NCI-H526 (cell line): ENCODE results near the gene KLHL24.
A peak's percentile ranks its signal among the peaks of the same experiment; 100 is the strongest.
"Not testable (repeated sequence)": the region's sequence is repeated elsewhere in the genome, so short reads cannot be mapped to it uniquely, and the experiment has no call there.

Source experiments
- DNase-seq, 2 experiments: peaks; one replicate each; lab custom pipeline; 2025; lab: John Stamatoyannopoulos, UW

The KLHL24 gene

GRCh38 chr3:183634707-183635106 lies 716 bp upstream of the KLHL24 start:
- DNase-seq = no peak

GRCh38 chr3:183635107-183635430 lies 354 bp upstream of the KLHL24 start:
- DNase-seq = peak in 1 of 2 experiments; percentile 43

GRCh38 chr3:183636221-183637105 lies 1.0 kb downstream of the KLHL24 start:
- peak; percentile 92 to 98 for DNase-seq

- no peak for DNase-seq
These were observed 1.7 kb downstream of the KLHL24 start for GRCh38 chr3:183637106-183637486.

GRCh38 chr3:183637633-183638032 lies 2.2 kb downstream of the KLHL24 start:
- not testable (repeated sequence) for DNase-seq

GRCh38 chr3:183638101-183638852 lies 2.9 kb downstream of the KLHL24 start:
- no peak for DNase-seq

GRCh38 chr3:183640635-183641034 lies 5.2 kb downstream of the KLHL24 start:
- DNase-seq = not testable (repeated sequence)

GRCh38 chr3:183641882-183642281 lies 6.5 kb downstream of the KLHL24 start:
- DNase-seq = no peak

- no peak for DNase-seq
These were observed 8.8 kb downstream of the KLHL24 start for GRCh38 chr3:183644244-183644643.

- no peak for DNase-seq
These were observed 9.8 kb downstream of the KLHL24 start for GRCh38 chr3:183645254-183645653.

GRCh38 chr3:183650554-183650953 lies 15.1 kb downstream of the KLHL24 start:
- no peak for DNase-seq

GRCh38 chr3:183653209-183654064 lies 18.0 kb downstream of the KLHL24 start:
- DNase-seq = no peak

- DNase-seq = no peak
These were observed 19.3 kb downstream of the KLHL24 start for GRCh38 chr3:183654727-183655126.

- DNase-seq = no peak
These were observed 26.7 kb downstream of the KLHL24 start for GRCh38 chr3:183662099-183662498.

- DNase-seq = no peak
These were observed 29.5 kb downstream of the KLHL24 start for GRCh38 chr3:183664913-183665381.

GRCh38 chr3:183680061-183680460 lies 44.6 kb downstream of the KLHL24 start:
- no peak for DNase-seq

GRCh38 chr3:183687705-183688104 lies 52.3 kb downstream of the KLHL24 start:
- DNase-seq = no peak

- DNase-seq = no peak
These were observed 53.5 kb downstream of the KLHL24 start for GRCh38 chr3:183688874-183689273.

GRCh38 chr3:183689621-183690020 lies 54.2 kb downstream of the KLHL24 start:
- DNase-seq = not testable (repeated sequence)

GRCh38 chr3:183690402-183690995 lies 55.1 kb downstream of the KLHL24 start:
- no peak for DNase-seq

GRCh38 chr3:183692436-183692835 lies 57.0 kb downstream of the KLHL24 start:
- no peak for DNase-seq
